ENCODE data around the gene BCORL1. TPM values are rescaled to one million over a fixed set of nuclear protein-coding genes. Genes with fewer than 3 reads are reported as not detected.

The BCORL1 gene
- total RNA-seq, 1 experiment from 2014 or later = 30.8 TPM

DNA sequence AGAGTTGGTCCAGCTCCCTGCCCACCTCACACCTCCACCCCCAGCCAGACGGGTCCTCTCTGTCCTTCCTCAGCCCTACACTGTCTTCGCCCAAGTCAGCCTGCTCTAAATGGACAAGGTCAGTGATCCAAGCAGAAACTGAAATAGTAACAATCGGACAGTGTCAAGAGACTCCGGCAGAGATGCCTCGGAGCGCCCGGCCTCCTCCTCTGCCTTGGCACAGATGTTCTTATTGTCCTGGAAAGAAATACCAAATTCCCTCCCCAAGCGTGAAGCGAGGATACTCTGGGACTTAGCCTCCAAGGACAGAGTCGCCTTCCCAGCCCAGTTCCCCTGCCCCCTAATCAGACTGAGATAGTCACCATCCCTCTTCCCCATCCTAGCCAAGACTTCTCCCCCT, 48.0 kb upstream of the BCORL1 start:
- H3K9me2 ChIP-seq (ENCODE audit: insufficient read depth) = no peaks in the 10 kb centered on the region
- intact Hi-C loops (cut with micrococcal nuclease) = no loop called here
- ChIA-PET RAD21 (ENCODE audit: low non-redundant PET in 1 of 2, low total read pairs in 2 of 2, uncharacterized antibody in 2 of 2, unreplicated experiment in 2 of 2) (no interaction called here), POLR2A (no interaction called here), CTCF (no interaction called here)
- H3K4me3 ChIP-seq (replicated peaks in 1 of 2; ENCODE audit: low read depth in 1 of 2, low read length in 2 of 2) = no peak overlapping the region
- no peak overlapping the region for H3K9ac ChIP-seq (ENCODE audit: low read length)
- TF ChIP-seq SRF (IDR thresholded peaks at IDR 0.05; ENCODE audit: low read depth) (no peak), POLR2A (IDR thresholded peaks at IDR 0.05; ENCODE audit: borderline replicate concordance, extremely low read depth, insufficient read depth, insufficient read length) (no peak), CEBPB (IDR thresholded peaks at IDR 0.05; ENCODE audit: low read depth) (no peak), TCF7L2 (IDR thresholded peaks at IDR 0.05; ENCODE audit: borderline replicate concordance, extremely low read depth, insufficient read depth, insufficient read length) (no peak), RAD21 (IDR thresholded peaks at IDR 0.05; ENCODE audit: low read depth) (no peak)
- TF ChIP-seq, protein P1, sequence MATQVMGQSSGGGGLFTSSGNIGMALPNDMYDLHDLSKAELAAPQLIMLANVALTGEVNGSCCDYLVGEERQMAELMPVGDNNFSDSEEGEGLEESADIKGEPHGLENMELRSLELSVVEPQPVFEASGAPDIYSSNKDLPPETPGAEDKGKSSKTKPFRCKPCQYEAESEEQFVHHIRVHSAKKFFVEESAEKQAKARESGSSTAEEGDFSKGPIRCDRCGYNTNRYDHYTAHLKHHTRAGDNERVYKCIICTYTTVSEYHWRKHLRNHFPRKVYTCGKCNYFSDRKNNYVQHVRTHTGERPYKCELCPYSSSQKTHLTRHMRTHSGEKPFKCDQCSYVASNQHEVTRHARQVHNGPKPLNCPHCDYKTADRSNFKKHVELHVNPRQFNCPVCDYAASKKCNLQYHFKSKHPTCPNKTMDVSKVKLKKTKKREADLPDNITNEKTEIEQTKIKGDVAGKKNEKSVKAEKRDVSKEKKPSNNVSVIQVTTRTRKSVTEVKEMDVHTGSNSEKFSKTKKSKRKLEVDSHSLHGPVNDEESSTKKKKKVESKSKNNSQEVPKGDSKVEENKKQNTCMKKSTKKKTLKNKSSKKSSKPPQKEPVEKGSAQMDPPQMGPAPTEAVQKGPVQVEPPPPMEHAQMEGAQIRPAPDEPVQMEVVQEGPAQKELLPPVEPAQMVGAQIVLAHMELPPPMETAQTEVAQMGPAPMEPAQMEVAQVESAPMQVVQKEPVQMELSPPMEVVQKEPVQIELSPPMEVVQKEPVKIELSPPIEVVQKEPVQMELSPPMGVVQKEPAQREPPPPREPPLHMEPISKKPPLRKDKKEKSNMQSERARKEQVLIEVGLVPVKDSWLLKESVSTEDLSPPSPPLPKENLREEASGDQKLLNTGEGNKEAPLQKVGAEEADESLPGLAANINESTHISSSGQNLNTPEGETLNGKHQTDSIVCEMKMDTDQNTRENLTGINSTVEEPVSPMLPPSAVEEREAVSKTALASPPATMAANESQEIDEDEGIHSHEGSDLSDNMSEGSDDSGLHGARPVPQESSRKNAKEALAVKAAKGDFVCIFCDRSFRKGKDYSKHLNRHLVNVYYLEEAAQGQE (IDR thresholded peaks at IDR 0.05; ENCODE audit: low read depth) = no peak
- TF ChIP-seq, protein P2, sequence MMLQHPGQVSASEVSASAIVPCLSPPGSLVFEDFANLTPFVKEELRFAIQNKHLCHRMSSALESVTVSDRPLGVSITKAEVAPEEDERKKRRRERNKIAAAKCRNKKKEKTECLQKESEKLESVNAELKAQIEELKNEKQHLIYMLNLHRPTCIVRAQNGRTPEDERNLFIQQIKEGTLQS (IDR thresholded peaks at IDR 0.05) = no peak
- no peaks in the 10 kb centered on the region for H3K36me3 ChIP-seq (ENCODE audit: control insufficient read depth in 1 of 2, insufficient read depth in 2 of 2, low read length in 2 of 2)
- H3K27me3 ChIP-seq (ENCODE audit: insufficient read depth, low read length) = no peaks in the 10 kb centered on the region
- H3K4me1 ChIP-seq (ENCODE audit: control insufficient read depth in 1 of 2, insufficient read depth in 2 of 2, low read length in 2 of 2) = peaks cover 0 to 6% of the 10 kb centered on the region in 2 experiments; a peak in 1 of 4 replicates
- BruUV-seq (replicated peaks) = no TSS peak
- no peaks in the 10 kb centered on the region for H4K20me1 ChIP-seq (ENCODE audit: insufficient read depth)
- no peak for ATAC-seq
- H3K4me2 ChIP-seq (ENCODE audit: low read length) = no peak overlapping the region
- DNase-seq (ENCODE audit: low read depth, low spot score) = no peak
- H3K79me2 ChIP-seq (ENCODE audit: insufficient read depth, low read length) = no peaks in the 10 kb centered on the region
- H3K27ac ChIP-seq (ENCODE audit: low read depth, low read length) = no peak overlapping the region
- no peak overlapping the region for H2AFZ ChIP-seq (ENCODE audit: low read depth, low read length, poor library complexity, severe bottlenecking)
- no peaks in the 10 kb centered on the region for H3K9me3 ChIP-seq (ENCODE audit: control insufficient read depth in 1 of 2, insufficient read depth in 1 of 2, low read depth in 1 of 2, low read length in 2 of 2)
